ENCODE data around the gene MX2.
"Not testable (repeated sequence)": the region's sequence is repeated elsewhere in the genome, so short reads cannot be mapped to it uniquely, and the experiment has no call there.

MX2 gene

GRCh38 chr21:41338455-41338854 lies 23.4 kb upstream of the MX2 start:
- no peak for DNase-seq

- no peak for DNase-seq
Observed at GRCh38 chr21:41342035-41342434, 19.8 kb upstream of the MX2 start.

- no peak for DNase-seq
Observed at GRCh38 chr21:41344146-41344545, 17.7 kb upstream of the MX2 start.

GRCh38 chr21:41345356-41345755 lies 16.5 kb upstream of the MX2 start:
- no peak for DNase-seq

GRCh38 chr21:41345934-41346685 lies 15.7 kb upstream of the MX2 start:
- no peak for DNase-seq

GRCh38 chr21:41346758-41347157 lies 15.1 kb upstream of the MX2 start:
- no peak for DNase-seq

- no peak for DNase-seq
Observed at GRCh38 chr21:41348434-41348833, 13.4 kb upstream of the MX2 start.

- DNase-seq = no peak
Observed at GRCh38 chr21:41349126-41349525, 12.7 kb upstream of the MX2 start.

GRCh38 chr21:41349619-41350390 lies 12.0 kb upstream of the MX2 start:
- DNase-seq = no peak

- no peak for DNase-seq
Observed at GRCh38 chr21:41350436-41351155, 11.2 kb upstream of the MX2 start.

- no peak for DNase-seq
Observed at GRCh38 chr21:41357546-41357945, 4.3 kb upstream of the MX2 start.

GRCh38 chr21:41358193-41359166 lies 3.3 kb upstream of the MX2 start:
- no peak for DNase-seq

GRCh38 chr21:41359286-41359685 lies 2.5 kb upstream of the MX2 start:
- DNase-seq = no peak

- not testable (repeated sequence) for DNase-seq
Observed at GRCh38 chr21:41359754-41360071, 2.1 kb upstream of the MX2 start.

GRCh38 chr21:41360072-41360821 lies 1.6 kb upstream of the MX2 start:
- DNase-seq = no peak

- DNase-seq = no peak
Observed at GRCh38 chr21:41361053-41361785, 608 bp upstream of the MX2 start.

- no peak for DNase-seq
Observed at GRCh38 chr21:41362605-41363369, 960 bp downstream of the MX2 start.

- DNase-seq = no peak
Observed at GRCh38 chr21:41363370-41364270, 1.8 kb downstream of the MX2 start.

GRCh38 chr21:41364308-41364707 lies 2.5 kb downstream of the MX2 start:
- no peak for DNase-seq

All from T-helper 1 cell (primary cell).